ENCODE results near the gene CBFA2T3.
"Not testable (repeated sequence)": the region's sequence is repeated elsewhere in the genome, so short reads cannot be mapped to it uniquely, and the experiment has no call there.

Gene CBFA2T3

GRCh38 chr16:88977018-88977811, at the start of gene CBFA2T3:
TSS of gene CBFA2T3 (minus strand) at chr16:88977207. CDS start at chr16:88976807, 400 bp downstream.
- DNase-seq (ENCODE audit: low read depth) = no peak

DNA sequence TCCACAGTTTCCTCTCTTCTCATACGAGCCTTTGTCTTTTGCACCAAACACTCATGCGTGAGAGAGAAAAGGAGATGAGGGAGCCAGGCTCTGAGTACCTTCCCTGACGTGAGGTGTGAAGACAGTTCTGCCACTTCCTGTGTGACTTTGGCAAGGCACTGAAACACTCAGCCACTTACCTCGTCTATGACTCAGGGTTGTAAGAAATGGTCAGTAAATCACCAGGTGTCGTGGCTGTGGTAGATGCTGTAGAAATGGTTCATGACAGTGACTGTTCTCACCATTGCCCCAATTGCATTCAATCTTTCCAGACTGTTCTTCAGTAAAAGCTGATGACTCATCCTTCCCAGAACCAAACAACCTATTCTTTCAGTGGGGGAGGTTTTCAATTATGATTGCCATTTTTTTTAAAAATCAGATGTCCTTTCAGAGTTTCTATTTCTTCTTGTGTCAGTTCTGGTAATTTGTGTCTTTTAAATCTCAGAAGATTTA, 49.2 kb upstream of the CBFA2T3 start:
- no peak for DNase-seq (ENCODE audit: low read depth)

- DNase-seq (ENCODE audit: low read depth) = no peak
Measured at GRCh38 chr16:89025636-89026035, 48.6 kb upstream of the CBFA2T3 start.

- DNase-seq (ENCODE audit: low read depth) = no peak
Measured at GRCh38 chr16:89024546-89025060, 47.6 kb upstream of the CBFA2T3 start.

- no peak for DNase-seq (ENCODE audit: low read depth)
Measured at GRCh38 chr16:89023621-89024511, 46.9 kb upstream of the CBFA2T3 start.

DNA sequence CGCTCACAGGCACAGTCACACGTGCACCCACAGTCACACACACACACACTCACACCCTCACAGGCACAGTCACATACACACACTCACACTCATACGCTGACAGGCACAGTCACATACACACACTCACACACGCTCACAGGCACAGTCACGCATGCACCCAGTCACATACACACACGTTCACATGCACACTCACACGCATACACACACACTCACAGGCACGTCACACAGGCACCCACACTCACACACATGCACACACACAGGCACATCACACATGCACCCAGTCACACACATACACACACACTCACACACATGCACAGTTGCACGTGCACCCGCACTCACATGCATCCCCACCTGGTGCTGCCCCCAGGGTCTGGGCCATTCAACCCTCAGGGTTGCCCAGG, 46.1 kb upstream of the CBFA2T3 start:
- no peak for DNase-seq (ENCODE audit: low read depth)

DNA sequence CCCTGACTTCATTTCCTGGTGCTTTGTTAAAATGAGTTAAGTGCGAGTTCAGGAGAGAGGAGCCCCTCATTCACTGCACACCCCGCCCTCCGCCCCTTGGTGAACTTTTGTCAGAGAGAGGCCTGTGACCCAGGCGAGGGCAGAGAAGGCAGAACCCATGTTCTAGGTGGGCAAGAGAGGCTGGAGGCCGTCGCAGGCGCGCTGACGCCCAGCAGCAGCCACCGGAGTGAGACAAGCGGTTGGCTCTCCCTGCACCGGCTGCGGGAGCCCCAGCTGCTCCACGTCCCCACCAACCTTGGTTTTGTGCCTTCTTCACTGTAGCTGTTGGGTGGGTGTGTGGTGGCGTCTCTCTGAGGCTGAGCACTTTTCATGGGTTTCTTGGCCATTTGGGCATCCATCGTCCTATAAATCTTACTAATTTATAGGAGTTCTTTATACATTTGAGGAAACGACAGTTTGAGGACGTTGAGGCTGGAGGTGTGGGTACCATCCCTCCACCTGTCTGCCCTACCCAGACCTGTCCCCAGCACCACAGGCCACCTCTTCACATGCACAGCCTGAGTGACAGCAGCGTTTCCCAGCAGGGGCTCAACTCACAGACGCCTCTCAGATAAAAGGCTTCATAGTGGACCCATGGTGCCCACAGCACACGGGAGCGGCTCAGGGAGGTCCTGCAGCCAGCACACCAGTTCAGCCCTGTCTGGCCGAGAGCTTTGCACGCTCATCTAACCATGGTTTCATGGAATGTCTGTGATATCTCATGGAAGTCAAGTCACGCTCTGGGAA, 45.2 kb upstream of the CBFA2T3 start:
- no peak for DNase-seq (ENCODE audit: low read depth)

- no peak for DNase-seq (ENCODE audit: low read depth)
Measured at GRCh38 chr16:89020925-89021595, 44.1 kb upstream of the CBFA2T3 start.

- no peak for DNase-seq (ENCODE audit: low read depth)
Measured at GRCh38 chr16:89020068-89020924, 43.3 kb upstream of the CBFA2T3 start.

DNA sequence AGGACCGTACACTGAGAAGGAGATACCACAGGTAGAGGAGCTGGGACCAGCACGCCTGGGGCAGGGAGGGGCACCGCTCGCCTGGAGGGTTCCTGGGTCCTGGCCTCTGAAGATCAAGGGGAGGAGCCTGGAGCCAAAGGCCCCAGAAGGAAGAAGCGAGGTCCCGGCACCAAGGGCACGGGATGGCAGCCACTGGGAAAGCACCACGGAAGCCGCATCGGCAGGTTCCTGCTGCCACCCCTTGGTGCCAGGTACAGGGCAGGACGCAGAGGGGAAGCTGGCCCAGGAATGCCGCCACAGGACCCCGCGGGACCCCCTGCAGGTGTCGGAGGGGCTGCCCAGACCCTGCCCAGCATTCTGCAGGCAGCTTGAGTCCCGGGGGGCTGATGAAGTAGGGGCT, 42.5 kb upstream of the CBFA2T3 start:
- no peak for DNase-seq (ENCODE audit: low read depth)

DNA sequence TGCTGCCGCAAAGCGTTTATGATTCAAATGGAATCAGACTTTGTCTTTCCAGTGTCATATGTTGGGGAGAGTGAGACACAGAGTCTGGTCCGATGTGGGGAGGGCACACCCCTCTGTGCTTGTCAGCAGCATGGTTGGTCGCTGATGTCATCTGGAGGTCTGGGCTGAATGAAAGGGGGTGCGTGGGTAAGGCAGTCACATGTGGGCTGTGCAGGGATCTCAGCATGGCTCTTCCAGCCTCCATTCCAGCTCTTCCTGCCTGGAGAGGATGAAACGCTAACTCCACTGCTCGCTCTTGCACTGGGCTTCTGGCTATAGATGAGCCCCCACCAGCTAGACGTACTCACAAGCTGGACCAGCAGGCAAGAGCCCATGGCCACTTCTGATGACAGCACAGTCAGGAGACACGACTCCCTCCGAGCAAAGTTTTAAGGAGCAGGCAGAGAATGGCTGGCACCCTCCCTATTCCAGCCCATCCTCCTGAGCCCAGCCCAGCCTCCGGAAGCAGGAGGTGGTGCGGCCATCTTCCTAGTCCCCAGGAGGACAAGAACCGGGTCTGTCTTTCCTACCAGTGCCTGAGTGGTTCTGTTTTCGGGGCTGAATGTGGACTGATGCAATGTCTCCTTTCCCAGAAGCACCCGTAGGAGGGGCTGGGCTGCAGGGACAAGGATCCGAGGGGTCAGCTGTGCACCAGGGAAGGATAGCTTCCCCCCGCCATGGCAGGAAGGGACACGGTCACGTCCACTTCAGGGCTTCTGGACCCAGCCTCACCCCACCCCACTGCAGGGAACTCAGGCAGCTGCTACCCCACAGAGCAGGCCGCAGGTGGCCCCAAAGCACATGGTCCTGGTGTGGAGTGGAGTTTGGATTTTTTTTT, 41.5 kb upstream of the CBFA2T3 start:
- no peak for DNase-seq (ENCODE audit: low read depth)

DNA sequence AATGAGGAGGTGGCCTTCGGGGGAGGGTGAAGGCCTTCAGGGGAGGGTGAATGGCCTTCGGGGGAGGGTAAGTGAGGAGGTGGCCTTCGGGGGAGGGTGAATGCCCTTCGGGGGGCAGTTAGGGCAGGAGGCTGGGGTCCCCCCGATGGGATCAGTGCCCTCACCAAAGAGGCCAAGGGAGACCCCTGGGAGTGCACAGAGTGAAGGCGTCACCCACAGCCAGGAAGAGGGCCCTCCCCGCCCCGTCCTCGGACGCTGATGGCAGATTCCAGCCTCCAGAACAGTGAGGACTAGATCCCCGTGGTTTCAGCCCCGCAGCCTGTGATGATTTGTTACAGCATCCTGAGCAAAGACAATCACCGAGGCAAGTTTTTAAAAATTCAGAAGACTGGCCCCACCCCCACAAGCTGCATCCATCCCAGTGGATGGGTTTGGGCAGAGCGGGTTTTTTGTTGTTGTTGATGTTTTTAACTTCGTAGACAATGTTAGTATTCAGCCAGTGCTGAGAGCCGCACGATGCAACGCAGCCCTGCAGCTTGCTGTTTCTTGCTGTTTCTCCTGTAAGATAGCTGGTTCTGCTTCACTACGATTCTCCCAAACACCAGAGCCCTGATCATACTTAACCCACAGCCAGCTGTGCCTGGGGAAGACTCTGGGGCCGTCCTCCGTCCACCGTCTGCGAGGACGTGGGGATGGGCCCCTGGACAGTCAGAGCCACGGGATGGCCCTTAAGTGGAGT, 40.7 kb upstream of the CBFA2T3 start:
- DNase-seq (ENCODE audit: low read depth) = no peak

DNA sequence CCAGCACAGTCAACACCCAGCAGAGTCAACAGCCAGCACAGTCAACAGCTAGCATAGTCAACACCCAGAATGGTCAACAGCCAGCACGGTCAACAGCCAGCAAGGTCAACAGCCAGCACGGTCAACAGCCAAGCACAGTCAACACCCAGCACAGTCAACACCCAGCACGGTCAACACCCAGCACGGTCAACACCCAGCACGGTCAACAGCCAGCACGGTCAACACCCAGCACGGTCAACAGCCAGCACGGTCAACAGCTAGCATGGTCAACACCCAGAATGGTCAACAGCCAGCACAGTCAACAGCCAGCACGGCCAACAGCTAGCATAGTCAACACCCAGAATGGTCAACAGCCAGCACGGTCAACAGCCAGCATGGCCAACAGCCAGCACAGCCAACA, 39.6 kb upstream of the CBFA2T3 start:
- DNase-seq (ENCODE audit: low read depth) = not testable (repeated sequence)

DNA sequence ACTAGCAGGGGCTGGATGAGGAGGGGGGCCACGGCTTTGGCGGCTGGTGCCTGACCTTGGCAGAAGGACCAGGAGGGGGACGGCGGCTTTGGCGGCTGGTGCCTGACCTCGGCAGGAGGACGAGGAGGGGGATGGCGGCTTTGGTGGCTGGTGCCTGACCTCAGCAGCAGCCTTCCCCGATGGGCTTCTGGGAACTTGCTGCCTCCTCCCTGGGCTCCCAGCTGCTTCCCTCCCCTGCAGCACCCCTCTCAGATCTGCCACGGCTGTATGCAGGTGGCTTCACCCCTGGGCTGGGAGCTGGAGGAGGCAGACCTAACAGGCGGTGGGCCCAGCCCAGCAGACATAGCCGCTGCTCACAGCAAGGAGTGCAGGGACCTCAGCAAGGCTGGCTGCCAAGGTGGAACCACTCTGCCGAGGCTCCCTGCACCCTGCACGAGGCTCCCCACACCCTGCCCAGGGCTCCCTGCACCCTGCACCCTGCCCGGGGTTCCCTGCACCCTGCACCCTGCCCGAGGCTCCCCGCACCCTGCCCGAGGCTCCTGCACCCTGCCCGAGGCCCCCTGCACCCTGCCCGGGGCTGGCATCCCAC, 38.4 kb upstream of the CBFA2T3 start:
- DNase-seq (ENCODE audit: low read depth) = no peak

- no peak for DNase-seq (ENCODE audit: low read depth)
Measured at GRCh38 chr16:89014403-89015230, 37.6 kb upstream of the CBFA2T3 start.

GRCh38 chr16:89013692-89014402, 36.8 kb upstream of the CBFA2T3 start:
- DNase-seq (ENCODE audit: low read depth) = no peak

GRCh38 chr16:89013111-89013510, 36.1 kb upstream of the CBFA2T3 start:
- DNase-seq (ENCODE audit: low read depth) = no peak
